GM11168 (cell line): ENCODE measurements around the gene SPTB.

Experiments
- in situ Hi-C: fragments of 300-500 bp; cut with MboI; formaldehyde crosslinking; loops from one replicate; pipeline ENCODE4 v1.12.0; 2022; ENCODE audit warnings: low sequenced_read_pairs; ENCODE audit not compliant: unreplicated experiment

SPTB gene

GRCh38 chr14:64736271-64737169, 143.2 kb downstream of the SPTB start:
- in situ Hi-C loops, result no loop called here

- in situ Hi-C loops, result no loop called here
Measured at GRCh38 chr14:64734990-64735389, 144.7 kb downstream of the SPTB start.

GRCh38 chr14:64733899-64734298, 145.8 kb downstream of the SPTB start:
- in situ Hi-C loops, result no loop called here

GRCh38 chr14:64733321-64733720, 146.4 kb downstream of the SPTB start:
- in situ Hi-C loops, result no loop called here

- in situ Hi-C loops, result no loop called here
Measured at GRCh38 chr14:64732536-64733120, 147.1 kb downstream of the SPTB start.

- in situ Hi-C loops, result no loop called here
Measured at GRCh38 chr14:64732066-64732465, 147.6 kb downstream of the SPTB start.

GRCh38 chr14:64731141-64731581, 148.5 kb downstream of the SPTB start:
- in situ Hi-C loops, result no loop called here

GRCh38 chr14:64730681-64731080, 149.0 kb downstream of the SPTB start:
- in situ Hi-C loops, result no loop called here

GRCh38 chr14:64730061-64730440, 149.7 kb downstream of the SPTB start:
- in situ Hi-C loops, result no loop called here

GRCh38 chr14:64729386-64730060, 150.2 kb downstream of the SPTB start:
- in situ Hi-C loops, result no loop called here

- in situ Hi-C loops, result no loop called here
Measured at GRCh38 chr14:64728856-64729255, 150.9 kb downstream of the SPTB start.

- in situ Hi-C loops, result no loop called here
Measured at GRCh38 chr14:64728106-64728505, 151.6 kb downstream of the SPTB start.

GRCh38 chr14:64727551-64728071, 152.1 kb downstream of the SPTB start:
- in situ Hi-C loops, result no loop called here

- in situ Hi-C loops, result no loop called here
Measured at GRCh38 chr14:64726585-64726890, 153.2 kb downstream of the SPTB start.

- in situ Hi-C loops, result no loop called here
Measured at GRCh38 chr14:64725879-64726584, 153.7 kb downstream of the SPTB start.

GRCh38 chr14:64725261-64725815, 154.4 kb downstream of the SPTB start:
- in situ Hi-C loops, result no loop called here

- in situ Hi-C loops, result no loop called here
Measured at GRCh38 chr14:64724578-64724930, 155.2 kb downstream of the SPTB start.

GRCh38 chr14:64723691-64724577, 155.8 kb downstream of the SPTB start:
- in situ Hi-C loops, result no loop called here

GRCh38 chr14:64722842-64723447, 156.8 kb downstream of the SPTB start:
- in situ Hi-C loops, result no loop called here
